IPS-18a (cell line): ENCODE results near the gene SETSIP.
"Not testable (repeated sequence)": the region's sequence is repeated elsewhere in the genome, so short reads cannot be mapped to it uniquely, and the experiment has no call there.

Source experiments
- H3K27ac ChIP-seq: one replicate; pipeline ENCODE4 v1.5.1; 2013; ENCODE audit warnings: low read length
- H3K27me3 ChIP-seq: one replicate; pipeline ENCODE4 v1.6.1; 2013; ENCODE audit warnings: mild to moderate bottlenecking, low read length; ENCODE audit not compliant: control insufficient read depth, insufficient read depth
- H3K36me3 ChIP-seq: one replicate; pipeline ENCODE4 v1.6.1; 2013; ENCODE audit warnings: low read depth, low read length; ENCODE audit not compliant: control insufficient read depth
- H3K4me1 ChIP-seq: one replicate; pipeline ENCODE4 v1.6.1; 2013; ENCODE audit warnings: low read depth, low read length; ENCODE audit not compliant: control insufficient read depth
- H3K4me3 ChIP-seq: one replicate; pipeline ENCODE4 v1.5.1; 2013; ENCODE audit warnings: low read length
- H3K9ac ChIP-seq: one replicate; pipeline ENCODE4 v1.6.1; 2013; ENCODE audit warnings: mild to moderate bottlenecking, low read length, moderate library complexity
- H3K9me3 ChIP-seq: one replicate; pipeline ENCODE4 v1.6.1; 2013; ENCODE audit warnings: low read depth, low read length; ENCODE audit not compliant: control insufficient read depth

SETSIP gene

DNA sequence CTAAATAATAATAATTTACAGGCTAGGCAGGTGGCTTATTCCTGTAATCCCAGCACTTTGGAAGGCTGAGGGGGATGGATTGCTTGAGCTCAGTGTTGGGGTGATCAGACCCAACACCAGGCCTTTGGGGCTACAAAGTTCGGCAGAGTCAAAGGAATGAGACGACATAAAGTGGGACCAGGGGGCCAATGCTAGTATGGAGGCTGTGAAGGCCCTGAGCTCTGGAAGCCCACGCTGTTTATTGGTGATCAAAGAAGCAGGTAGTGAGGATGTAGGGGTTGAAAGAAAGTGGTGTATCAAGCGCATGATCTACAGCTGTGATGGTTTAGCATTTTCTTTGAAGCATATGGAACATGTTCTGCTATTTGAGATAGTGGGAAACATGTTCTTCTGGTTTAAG is 10.5 kb upstream of the SETSIP start:
- Histone ChIP-seq H3K4me1 (no peaks in the 10 kb centered on the region), H3K9ac (no peak overlapping the region), H3K9me3 (peaks cover 14% of the 10 kb centered on the region), H3K4me3 (no peak overlapping the region), H3K27me3 (no peaks in the 10 kb centered on the region), H3K27ac (no peak overlapping the region), H3K36me3 (no peaks in the 10 kb centered on the region)

GRCh38 chr1:92084651-92085050 is 9.4 kb upstream of the SETSIP start:
- no peaks in the 10 kb centered on the region for H3K4me1 ChIP-seq
- no peak overlapping the region for H3K4me3 ChIP-seq
- H3K27me3 ChIP-seq, result no peaks in the 10 kb centered on the region
- H3K9me3 ChIP-seq, result peaks cover 14% of the 10 kb centered on the region
- H3K36me3 ChIP-seq, result no peaks in the 10 kb centered on the region
- no peak overlapping the region for H3K9ac ChIP-seq
- H3K27ac ChIP-seq, result no peak overlapping the region

DNA sequence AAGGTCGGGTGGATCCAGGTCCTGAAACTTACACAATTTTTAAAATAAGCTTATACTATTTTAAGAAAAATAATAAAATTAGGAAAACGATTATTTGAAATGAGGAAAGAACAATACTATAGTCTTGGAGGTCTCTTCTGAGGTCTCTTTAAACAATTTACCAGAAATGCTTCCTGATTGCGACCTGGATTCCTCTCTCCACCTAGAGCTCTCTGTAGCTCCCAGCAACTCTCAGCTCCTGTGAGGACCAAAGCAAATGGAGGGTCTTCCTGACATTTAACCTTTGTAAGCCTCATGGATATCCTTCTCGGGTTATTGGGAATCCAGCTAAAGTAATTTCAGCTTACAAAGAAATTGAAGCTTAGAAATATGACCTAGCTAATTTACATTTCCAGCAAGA is 5.8 kb upstream of the SETSIP start:
- Histone ChIP-seq H3K4me3 (peak overlapping the region; percentile 64), H3K4me1 (no peaks in the 10 kb centered on the region), H3K9ac (peak overlapping the region; percentile 77), H3K36me3 (no peaks in the 10 kb centered on the region), H3K9me3 (peaks cover 4% of the 10 kb centered on the region), H3K27ac (no peak overlapping the region), H3K27me3 (no peaks in the 10 kb centered on the region)

DNA sequence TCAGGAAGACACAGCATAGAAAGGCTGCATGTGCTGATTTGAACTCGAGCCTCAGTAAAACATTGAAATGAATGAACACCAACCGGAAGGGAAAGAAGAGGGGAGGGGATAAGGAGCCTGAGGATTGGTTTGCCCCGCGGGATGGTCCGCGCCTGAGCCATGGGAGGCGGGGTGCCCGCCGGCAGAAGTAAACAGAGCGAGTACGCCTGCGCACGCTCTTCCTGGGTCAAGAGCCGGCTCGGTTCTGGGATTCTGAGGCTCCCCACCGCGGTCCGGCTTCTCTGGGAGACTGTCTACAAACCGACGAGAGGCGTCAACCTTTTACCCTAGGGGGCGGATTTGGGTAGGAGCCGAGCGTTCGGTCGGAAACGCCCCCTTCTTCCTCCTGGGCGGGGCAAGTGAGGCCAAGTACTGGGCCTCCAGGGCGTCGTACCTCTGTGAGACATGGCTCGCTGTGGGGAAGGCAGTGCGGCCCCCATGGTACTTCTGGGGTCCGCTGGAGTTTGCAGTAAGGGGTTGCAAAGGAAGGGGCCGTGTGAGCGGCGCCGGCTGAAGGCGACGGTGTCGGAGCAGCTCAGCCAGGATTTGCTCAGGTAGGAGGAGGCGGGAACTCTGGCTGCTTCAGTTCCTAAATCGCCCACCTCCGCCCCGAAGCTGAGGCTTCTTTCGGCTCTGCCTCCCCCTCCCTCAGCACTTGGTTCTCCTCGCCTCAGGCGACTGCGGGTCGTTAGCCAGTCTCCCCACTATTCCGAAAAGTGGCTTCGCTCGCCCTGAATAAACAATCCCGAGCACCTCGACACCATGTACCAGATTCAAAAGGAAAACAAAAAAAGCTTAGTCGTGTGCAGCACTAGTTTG is 5.1 kb upstream of the SETSIP start, which contains the start of gene BTBD8:
Gene BTBD8, plus strand, starts transcription at position 218 of the 858 bp plus-strand sequence. Its CDS starts 227 bp downstream, at position 445.
- H3K27me3 ChIP-seq, result no peaks in the 10 kb centered on the region
- peak within 1 kb of the TSS; percentile 77 for H3K9ac ChIP-seq
- no peaks in the 10 kb centered on the region for H3K4me1 ChIP-seq
- H3K4me3 ChIP-seq, result peak within 1 kb of the TSS; percentile 64
- H3K27ac ChIP-seq, result peak within 1 kb of the TSS; percentile 59
- no peaks in the 10 kb centered on the region for H3K9me3 ChIP-seq
- no peaks in the 10 kb centered on the region for H3K36me3 ChIP-seq

- Histone ChIP-seq H3K9ac (peak overlapping the region; percentile 77), H3K9me3 (no peaks in the 10 kb centered on the region), H3K4me1 (no peaks in the 10 kb centered on the region), H3K27ac (no peak overlapping the region), H3K36me3 (no peaks in the 10 kb centered on the region), H3K27me3 (no peaks in the 10 kb centered on the region), H3K4me3 (peak overlapping the region; percentile 64)
Measured at GRCh38 chr1:92079441-92079840, 4.2 kb upstream of the SETSIP start.

DNA sequence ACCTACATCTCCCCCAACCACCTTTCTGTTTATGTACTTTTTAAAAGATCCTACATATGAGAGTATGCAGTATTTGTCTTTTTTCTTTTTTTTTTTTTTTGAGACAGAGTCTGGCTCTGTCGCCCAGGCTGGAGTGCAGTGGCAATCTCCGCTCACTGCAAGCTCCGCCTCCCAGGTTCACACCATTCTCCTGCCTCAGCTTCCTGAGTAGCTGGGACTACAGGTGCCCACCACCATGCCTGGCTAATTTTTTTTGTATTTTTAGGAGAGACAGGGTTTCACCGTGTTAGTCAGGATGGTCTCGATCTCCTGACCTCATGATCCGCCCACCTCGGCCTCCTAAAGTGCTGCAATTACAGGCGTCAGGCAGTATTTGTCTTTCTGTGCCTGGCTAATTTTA is 2.9 kb upstream of the SETSIP start:
- not testable (repeated sequence) for H3K9me3 ChIP-seq, H3K4me1 ChIP-seq, H3K36me3 ChIP-seq, H3K4me3 ChIP-seq, H3K9ac ChIP-seq, H3K27me3 ChIP-seq, H3K27ac ChIP-seq

DNA sequence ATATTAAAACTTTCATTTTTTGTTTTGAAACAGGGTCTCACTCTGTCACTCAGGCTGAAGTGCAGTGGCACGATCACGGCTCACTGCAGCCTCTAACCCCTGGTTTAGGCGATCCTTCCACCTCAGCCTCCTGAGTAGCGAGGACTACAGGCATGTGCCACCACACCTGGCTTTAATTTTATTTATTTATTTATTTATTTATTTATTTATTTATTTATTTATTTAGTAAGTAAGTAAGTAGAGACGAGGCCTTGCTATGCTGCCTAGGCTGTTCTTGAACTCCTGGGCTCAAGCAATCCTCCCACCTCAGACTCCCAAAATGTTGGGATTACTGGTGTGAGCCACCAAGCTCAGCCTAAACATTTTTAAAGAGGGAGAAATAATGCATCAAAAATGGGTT is 1.2 kb upstream of the SETSIP start:
- H3K4me3 ChIP-seq, result no peak overlapping the region
- H3K27me3 ChIP-seq, result no peaks in the 10 kb centered on the region
- no peak overlapping the region for H3K27ac ChIP-seq
- no peaks in the 10 kb centered on the region for H3K36me3 ChIP-seq
- H3K9ac ChIP-seq, result no peak overlapping the region
- no peaks in the 10 kb centered on the region for H3K9me3 ChIP-seq
- H3K4me1 ChIP-seq, result no peaks in the 10 kb centered on the region

DNA sequence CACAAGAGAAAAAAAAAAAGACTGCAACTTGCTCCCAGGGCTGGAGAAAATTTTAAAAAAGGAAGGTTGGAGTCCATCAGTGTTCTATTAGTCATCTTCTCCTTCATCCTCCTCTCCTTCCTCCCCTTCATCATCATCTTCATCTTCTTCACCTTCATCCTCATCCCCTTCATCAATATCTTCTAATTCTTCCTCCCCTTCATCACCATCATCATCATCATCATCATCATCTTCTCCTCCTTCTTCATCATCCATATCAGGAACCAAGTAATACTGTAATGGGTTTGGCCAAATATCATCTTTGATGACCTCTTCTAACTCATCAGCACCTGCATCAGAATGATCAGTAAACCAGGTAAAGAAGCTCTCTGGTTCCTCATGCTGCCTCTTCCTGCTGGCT is 765 bp downstream of the SETSIP start:
- H3K9ac ChIP-seq, H3K27me3 ChIP-seq, H3K36me3 ChIP-seq, H3K4me1 ChIP-seq, H3K4me3 ChIP-seq, H3K27ac ChIP-seq, H3K9me3 ChIP-seq: not testable (repeated sequence)

DNA sequence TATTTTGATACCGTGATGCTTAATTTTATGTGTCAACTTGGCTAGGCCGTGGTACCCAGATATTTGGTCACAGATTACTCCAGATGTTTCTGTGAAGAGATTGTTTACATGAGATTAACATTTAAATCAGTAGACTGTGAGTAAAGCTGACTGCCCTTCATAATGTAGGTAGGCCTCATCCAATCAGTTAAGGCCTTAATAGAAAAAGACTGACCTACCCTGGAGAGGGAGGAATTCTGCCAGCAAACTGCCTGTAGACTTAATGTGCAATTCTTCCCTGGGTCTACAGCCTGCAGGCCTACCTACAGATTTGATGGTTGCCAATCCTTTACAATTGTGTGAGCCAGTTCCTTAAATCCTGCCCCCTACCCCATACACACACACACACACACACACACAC is 4.3 kb downstream of the SETSIP start:
- no peaks in the 10 kb centered on the region for H3K36me3 ChIP-seq
- H3K9me3 ChIP-seq, result no peaks in the 10 kb centered on the region
- no peak overlapping the region for H3K27ac ChIP-seq
- no peaks in the 10 kb centered on the region for H3K27me3 ChIP-seq
- no peaks in the 10 kb centered on the region for H3K4me1 ChIP-seq
- no peak overlapping the region for H3K9ac ChIP-seq
- no peak overlapping the region for H3K4me3 ChIP-seq

GRCh38 chr1:92066321-92066720 is 8.9 kb downstream of the SETSIP start:
- Histone ChIP-seq H3K27me3 (no peaks in the 10 kb centered on the region), H3K36me3 (no peaks in the 10 kb centered on the region), H3K4me1 (no peaks in the 10 kb centered on the region), H3K9ac (no peak overlapping the region), H3K4me3 (no peak overlapping the region), H3K27ac (no peak overlapping the region), H3K9me3 (no peaks in the 10 kb centered on the region)

GRCh38 chr1:92065042-92065441 is 10.2 kb downstream of the SETSIP start:
- H3K4me3 ChIP-seq, result no peak overlapping the region
- no peaks in the 10 kb centered on the region for H3K9me3 ChIP-seq
- no peak overlapping the region for H3K27ac ChIP-seq
- H3K9ac ChIP-seq, result no peak overlapping the region
- H3K27me3 ChIP-seq, result no peaks in the 10 kb centered on the region
- no peaks in the 10 kb centered on the region for H3K36me3 ChIP-seq
- H3K4me1 ChIP-seq, result no peaks in the 10 kb centered on the region

GRCh38 chr1:92051948-92052347 is 23.3 kb downstream of the SETSIP start:
- no peak overlapping the region for H3K4me3 ChIP-seq
- H3K4me1 ChIP-seq, result no peaks in the 10 kb centered on the region
- H3K9ac ChIP-seq, result no peak overlapping the region
- no peaks in the 10 kb centered on the region for H3K9me3 ChIP-seq
- no peaks in the 10 kb centered on the region for H3K27me3 ChIP-seq
- H3K36me3 ChIP-seq, result no peaks in the 10 kb centered on the region
- no peak overlapping the region for H3K27ac ChIP-seq
